HG03103 (cell line): Measurements from ENCODE around the gene CYSRT1.
A peak's percentile ranks its signal among the peaks of the same experiment; 100 is the strongest.

Source experiments
- ATAC-seq: cut with Tn5 transposase; IDR thresholded peaks from one replicate; pipeline ENCODE4 v1.9.1; 2021; ENCODE audit warnings: low read depth; ENCODE audit not compliant: unreplicated experiment

CYSRT1 gene

GRCh38 chr9:137223078-137223970, 1.6 kb upstream of the CYSRT1 start:
- ATAC-seq: peak; percentile 73

GRCh38 chr9:137225699-137226331, 841 bp downstream of the CYSRT1 start:
- no peak for ATAC-seq

- ATAC-seq: no peak
Measured at GRCh38 chr9:137226338-137227053, 1.5 kb downstream of the CYSRT1 start.

GRCh38 chr9:137227054-137227852, 2.3 kb downstream of the CYSRT1 start, which contains the start of gene RNF224:
TSS of gene RNF224 (plus strand) at chr9:137227502. CDS start at chr9:137228336, 834 bp downstream.
- ATAC-seq: no peak

- ATAC-seq: no peak
Measured at GRCh38 chr9:137227853-137228505, 3.0 kb downstream of the CYSRT1 start.

GRCh38 chr9:137228506-137228967, 3.6 kb downstream of the CYSRT1 start:
- ATAC-seq: no peak

GRCh38 chr9:137228968-137229896, 4.3 kb downstream of the CYSRT1 start:
- ATAC-seq: no peak

- no peak for ATAC-seq
Measured at GRCh38 chr9:137229903-137230704, 5.1 kb downstream of the CYSRT1 start.

- ATAC-seq: no peak
Measured at GRCh38 chr9:137230705-137231371, 5.9 kb downstream of the CYSRT1 start, which contains the start of gene SLC34A3. TSS of gene SLC34A3 (plus strand) at chr9:137230901. CDS start at chr9:137231703, 802 bp downstream.

- ATAC-seq: no peak
Measured at GRCh38 chr9:137231372-137232039, 6.5 kb downstream of the CYSRT1 start.

- ATAC-seq: no peak
Measured at GRCh38 chr9:137232101-137232500, 7.1 kb downstream of the CYSRT1 start.

GRCh38 chr9:137232510-137232909, 7.5 kb downstream of the CYSRT1 start:
- ATAC-seq: no peak

- no peak for ATAC-seq
Measured at GRCh38 chr9:137233143-137233980, 8.4 kb downstream of the CYSRT1 start.

- no peak for ATAC-seq
Measured at GRCh38 chr9:137234055-137234697, 9.2 kb downstream of the CYSRT1 start.

- no peak for ATAC-seq
Measured at GRCh38 chr9:137234758-137235423, 9.9 kb downstream of the CYSRT1 start.
